ENCODE results near the gene KCNMB2. TPM values are rescaled to one million over a fixed set of nuclear protein-coding genes. Genes with fewer than 3 reads are reported as not detected.

KCNMB2 gene
- total and polyA plus RNA-seq, 2 donors (not counting 1 experiment from before 2014, with no cell fraction given) = 0.17 TPM; not detected in 1

GRCh38 chr3:178585454-178585853 is 49.2 kb downstream of the KCNMB2 start:
- Histone ChIP-seq H3K4me1 (ENCODE audit: control insufficient read depth, extremely low read depth, insufficient read depth, low read length) (no peaks in the 10 kb centered on the region), H3K27me3 (ENCODE audit: control insufficient read depth, insufficient read depth, low read length) (no peaks in the 10 kb centered on the region), H3K4me3 (replicated peaks in 1 of 4; ENCODE audit: control extremely low read depth in 1 of 4, insufficient read depth in 1 of 4, low read depth in 3 of 4, low read length in 4 of 4) (no peak overlapping the region), H3K9me3 (ENCODE audit: control insufficient read depth, insufficient read depth, low read depth, low read length) (no peaks in the 10 kb centered on the region), H3K27ac (ENCODE audit: insufficient read depth, low read length) (no peak overlapping the region), H4K20me1 (ENCODE audit: control insufficient read depth, extremely low read depth, insufficient read depth, low read length) (no peaks in the 10 kb centered on the region), H3K9ac (ENCODE audit: insufficient read depth, low read length) (no peak overlapping the region), H3K36me3 (ENCODE audit: control insufficient read depth, insufficient read depth, low read length) (no peaks in the 10 kb centered on the region), H3K79me2 (ENCODE audit: control insufficient read depth, insufficient read depth, low read length) (no peaks in the 10 kb centered on the region), H3K4me2 (ENCODE audit: extremely low read depth, insufficient read depth, low read length) (no peak overlapping the region), H2AFZ (ENCODE audit: low read length) (no peak overlapping the region)
- DNase-seq (ENCODE audit: low read depth in 2 of 2) = no peak
- TF ChIP-seq EZH2 (IDR thresholded peaks at IDR 0.05; ENCODE audit: low read length, missing control alignments) = no peak
- TF ChIP-seq CTCF (conservative IDR thresholded peaks at IDR 0.05 in 1 of 2, IDR thresholded peaks at IDR 0.05 in 1 of 2; ENCODE audit: low read depth in 1 of 2, low read length in 2 of 2) = no peak

- DNase-seq (ENCODE audit: low read depth in 2 of 2) = no peak
- Histone ChIP-seq H3K4me2 (ENCODE audit: extremely low read depth, insufficient read depth, low read length) (no peak overlapping the region), H3K9me3 (ENCODE audit: control insufficient read depth, insufficient read depth, low read depth, low read length) (no peaks in the 10 kb centered on the region), H3K9ac (ENCODE audit: insufficient read depth, low read length) (no peak overlapping the region), H3K4me1 (ENCODE audit: control insufficient read depth, extremely low read depth, insufficient read depth, low read length) (no peaks in the 10 kb centered on the region), H3K36me3 (ENCODE audit: control insufficient read depth, insufficient read depth, low read length) (no peaks in the 10 kb centered on the region), H3K4me3 (replicated peaks in 1 of 4; ENCODE audit: control extremely low read depth in 1 of 4, insufficient read depth in 1 of 4, low read depth in 3 of 4, low read length in 4 of 4) (no peak overlapping the region), H2AFZ (ENCODE audit: low read length) (no peak overlapping the region), H3K27ac (ENCODE audit: insufficient read depth, low read length) (no peak overlapping the region), H3K79me2 (ENCODE audit: control insufficient read depth, insufficient read depth, low read length) (no peaks in the 10 kb centered on the region), H4K20me1 (ENCODE audit: control insufficient read depth, extremely low read depth, insufficient read depth, low read length) (no peaks in the 10 kb centered on the region), H3K27me3 (ENCODE audit: control insufficient read depth, insufficient read depth, low read length) (no peaks in the 10 kb centered on the region)
- TF ChIP-seq CTCF (conservative IDR thresholded peaks at IDR 0.05 in 1 of 2, IDR thresholded peaks at IDR 0.05 in 1 of 2; ENCODE audit: low read depth in 1 of 2, low read length in 2 of 2) (no peak), EZH2 (IDR thresholded peaks at IDR 0.05; ENCODE audit: low read length, missing control alignments) (no peak)
Observed at GRCh38 chr3:178586076-178586475, 49.8 kb downstream of the KCNMB2 start.

GRCh38 chr3:178588628-178589027 is 52.4 kb downstream of the KCNMB2 start:
- Histone ChIP-seq H4K20me1 (ENCODE audit: control insufficient read depth, extremely low read depth, insufficient read depth, low read length) (no peaks in the 10 kb centered on the region), H3K4me1 (ENCODE audit: control insufficient read depth, extremely low read depth, insufficient read depth, low read length) (no peaks in the 10 kb centered on the region), H3K4me2 (ENCODE audit: extremely low read depth, insufficient read depth, low read length) (no peak overlapping the region), H3K9ac (ENCODE audit: insufficient read depth, low read length) (no peak overlapping the region), H3K27ac (ENCODE audit: insufficient read depth, low read length) (no peak overlapping the region), H3K9me3 (ENCODE audit: control insufficient read depth, insufficient read depth, low read depth, low read length) (no peaks in the 10 kb centered on the region), H3K79me2 (ENCODE audit: control insufficient read depth, insufficient read depth, low read length) (no peaks in the 10 kb centered on the region), H3K27me3 (ENCODE audit: control insufficient read depth, insufficient read depth, low read length) (no peaks in the 10 kb centered on the region), H3K36me3 (ENCODE audit: control insufficient read depth, insufficient read depth, low read length) (no peaks in the 10 kb centered on the region), H3K4me3 (replicated peaks in 1 of 4; ENCODE audit: control extremely low read depth in 1 of 4, insufficient read depth in 1 of 4, low read depth in 3 of 4, low read length in 4 of 4) (no peak overlapping the region), H2AFZ (ENCODE audit: low read length) (no peak overlapping the region)
- no peak for DNase-seq (ENCODE audit: low read depth in 2 of 2)
- TF ChIP-seq EZH2 (IDR thresholded peaks at IDR 0.05; ENCODE audit: low read length, missing control alignments) = no peak
- no peak for TF ChIP-seq CTCF (conservative IDR thresholded peaks at IDR 0.05 in 1 of 2, IDR thresholded peaks at IDR 0.05 in 1 of 2; ENCODE audit: low read depth in 1 of 2, low read length in 2 of 2)

Data from fibroblast of lung (primary cell).